MG63 (cell line): ENCODE data around the gene TPI1. TPM values are rescaled to one million over a fixed set of nuclear protein-coding genes. Genes with fewer than 3 reads are reported as not detected.

Experiments used
- DNase-seq: peaks from one replicate; pipeline ENCODE4 v3.0.0-alpha.2; 2020
- H3K27me3 ChIP-seq: fragments of 250-450 bp; sonication (Bioruptor Pico); 2 replicates; pipeline ENCODE4 v1.5.1; 2020; ENCODE audit warnings: mild to moderate bottlenecking, moderate library complexity
- H3K36me3 ChIP-seq: fragments of 250-450 bp; sonication (Bioruptor Pico); 2 replicates; pipeline ENCODE4 v1.5.1; 2020; ENCODE audit warnings: mild to moderate bottlenecking, moderate library complexity
- H3K4me3 ChIP-seq: fragments of 250-450 bp; sonication (Bioruptor Pico); 2 replicates; pipeline ENCODE4 v1.5.1; 2020; ENCODE audit warnings: mild to moderate bottlenecking, moderate library complexity
- H3K9me3 ChIP-seq: fragments of 250-450 bp; sonication (Bioruptor Pico); 2 replicates; pipeline ENCODE4 v1.5.1; 2020; ENCODE audit warnings: mild to moderate bottlenecking, moderate library complexity
- total RNA-seq: library from RNA; depleted of rRNA; stranded (reverse); fragments of >200 nt; shearing (Covaris generic); gene quantifications from 2 replicates; pipeline ENCODE4 v1.2.3, GENCODE V29; 2014; ENCODE audit warnings: low replicate concordance; rRNA removed

The TPI1 gene
- total RNA-seq, 1 experiment from 2014 or later, result 1,845 TPM

DNA sequence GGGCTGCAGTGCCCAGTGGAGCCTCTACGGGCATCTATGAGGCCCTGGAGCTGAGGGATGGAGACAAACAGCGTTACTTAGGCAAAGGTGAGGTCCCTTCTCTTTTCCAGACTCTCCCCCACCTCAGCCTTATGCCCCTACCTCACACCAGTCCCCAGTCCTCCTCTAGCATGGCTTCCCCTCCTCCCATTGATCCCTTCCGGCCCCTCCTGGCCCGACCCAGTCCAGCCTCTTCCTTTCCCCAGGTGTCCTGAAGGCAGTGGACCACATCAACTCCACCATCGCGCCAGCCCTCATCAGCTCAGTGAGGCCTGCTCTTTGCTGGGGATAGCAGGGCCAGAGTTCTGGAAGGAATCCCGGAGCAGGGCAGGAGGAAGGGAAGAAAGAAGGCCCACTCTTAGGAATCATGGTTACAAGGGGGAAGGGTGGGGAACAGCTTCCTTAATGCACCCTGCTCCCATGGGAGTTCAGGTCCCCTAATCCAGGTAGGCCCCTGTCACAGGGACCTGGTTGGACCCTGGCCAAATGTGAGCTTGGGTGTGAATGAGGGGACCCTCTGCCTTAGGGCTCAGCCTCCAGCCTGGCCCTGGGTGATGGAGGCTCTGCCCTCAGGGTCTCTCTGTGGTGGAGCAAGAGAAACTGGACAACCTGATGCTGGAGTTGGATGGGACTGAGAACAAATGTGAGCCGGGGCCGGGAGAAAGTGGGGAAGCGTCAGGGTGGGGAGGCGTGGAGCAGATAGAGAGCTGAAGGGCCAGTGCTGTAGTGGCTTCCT is 49.3 kb downstream of the TPI1 start:
- H3K4me3 ChIP-seq, result no peak overlapping the region
- H3K27me3 ChIP-seq, result no peaks in the 10 kb centered on the region
- H3K9me3 ChIP-seq, result no peaks in the 10 kb centered on the region
- DNase-seq, result no peak
- peaks cover 4% of the 10 kb centered on the region; the same call in 1 of the 2 replicates for H3K36me3 ChIP-seq

DNA sequence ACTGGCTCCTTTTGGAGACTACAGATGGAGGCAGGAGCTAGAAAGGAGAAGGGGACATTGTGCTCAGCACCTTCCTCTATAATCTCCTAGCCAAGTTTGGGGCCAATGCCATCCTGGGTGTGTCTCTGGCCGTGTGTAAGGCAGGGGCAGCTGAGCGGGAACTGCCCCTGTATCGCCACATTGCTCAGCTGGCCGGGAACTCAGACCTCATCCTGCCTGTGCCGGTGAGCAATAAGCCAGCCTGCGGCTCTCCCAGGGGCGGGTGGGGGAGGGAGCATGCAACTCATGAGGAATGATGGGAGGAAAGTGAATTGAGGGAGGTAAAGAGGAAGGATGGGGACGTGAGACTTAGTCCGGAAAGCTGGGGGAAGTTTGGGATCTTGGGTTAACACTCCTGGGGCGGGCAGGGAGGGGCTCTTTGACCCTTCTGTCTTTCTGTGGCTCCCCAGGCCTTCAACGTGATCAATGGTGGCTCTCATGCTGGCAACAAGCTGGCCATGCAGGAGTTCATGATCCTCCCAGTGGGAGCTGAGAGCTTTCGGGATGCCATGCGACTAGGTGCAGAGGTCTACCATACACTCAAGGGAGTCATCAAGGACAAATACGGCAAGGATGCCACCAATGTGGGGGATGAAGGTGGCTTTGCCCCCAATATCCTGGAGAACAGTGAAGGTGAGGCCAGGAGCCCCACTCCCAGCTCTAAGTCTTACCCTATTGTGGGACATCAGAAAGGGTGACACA is 50.3 kb downstream of the TPI1 start:
- no peaks in the 10 kb centered on the region for H3K27me3 ChIP-seq
- no peak for DNase-seq
- no peaks in the 10 kb centered on the region for H3K9me3 ChIP-seq
- no peak overlapping the region for H3K4me3 ChIP-seq
- H3K36me3 ChIP-seq, result peaks cover 9% of the 10 kb centered on the region; the same call in 1 of the 2 replicates

DNA sequence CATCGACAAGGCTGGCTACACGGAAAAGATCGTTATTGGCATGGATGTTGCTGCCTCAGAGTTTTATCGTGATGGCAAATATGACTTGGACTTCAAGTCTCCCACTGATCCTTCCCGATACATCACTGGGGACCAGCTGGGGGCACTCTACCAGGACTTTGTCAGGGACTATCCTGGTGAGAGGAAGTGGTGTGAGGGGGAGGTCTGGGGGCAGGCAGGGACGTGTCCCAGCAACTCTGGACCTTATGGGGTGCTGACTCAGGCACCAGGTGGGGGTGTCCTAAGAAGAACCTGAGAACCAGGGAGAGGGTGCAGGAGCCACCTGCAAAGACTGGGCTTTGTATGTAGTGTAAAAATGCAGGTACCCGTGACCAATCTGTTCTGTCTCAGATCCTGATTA is 52.3 kb downstream of the TPI1 start:
- H3K27me3 ChIP-seq, result no peaks in the 10 kb centered on the region
- peaks cover 11% of the 10 kb centered on the region; the same call in 1 of the 2 replicates for H3K36me3 ChIP-seq
- no peak overlapping the region for H3K4me3 ChIP-seq
- no peak for DNase-seq
- H3K9me3 ChIP-seq, result no peaks in the 10 kb centered on the region

Other genes with a start within 250 kb of the TPI1 start
- gene LPAR5, start 231.6 kb upstream of the TPI1 start, total RNA-seq, result 0.03 TPM in 1 of 2 replicates, not detected in the other
- gene ACRBP, start 220.1 kb upstream of the TPI1 start, total RNA-seq, result not detected in 2 replicates
- 30.1 and 33.1 TPM in 2 replicates for gene ING4, start 204.4 kb upstream of the TPI1 start, total RNA-seq
- gene ZNF384, start 178.2 kb upstream of the TPI1 start, total RNA-seq, result 9.3 and 21.9 TPM in 2 replicates
- gene PIANP, start 166.7 kb upstream of the TPI1 start, total RNA-seq, result not detected in 2 replicates
- gene COPS7A, start 143.5 kb upstream of the TPI1 start, total RNA-seq, result 91.3 and 125 TPM in 2 replicates
- gene MLF2, start 114.4 kb upstream of the TPI1 start, total RNA-seq, result 178 and 274 TPM in 2 replicates
- gene PTMS, start 101.2 kb upstream of the TPI1 start, total RNA-seq, result 272 and 328 TPM in 2 replicates
- 0.17 TPM in 1 of 2 replicates, not detected in the other for gene LAG3, start 95.0 kb upstream of the TPI1 start, total RNA-seq
- not detected in 2 replicates for gene CD4, start 78.0 kb upstream of the TPI1 start, total RNA-seq
- gene GPR162, start 45.7 kb upstream of the TPI1 start, total RNA-seq, result not detected in 2 replicates
- gene P3H3, start 39.1 kb upstream of the TPI1 start, total RNA-seq, result 19.4 and 45.6 TPM in 2 replicates
- gene GNB3, start 26.6 kb upstream of the TPI1 start, total RNA-seq, result 0.43 TPM in 1 of 2 replicates, not detected in the other
- gene CDCA3, start 16.2 kb upstream of the TPI1 start, total RNA-seq, result 29.8 and 110 TPM in 2 replicates
- gene USP5, start 15.4 kb upstream of the TPI1 start, total RNA-seq, result 104 and 143 TPM in 2 replicates
- gene SPSB2, start 5.8 kb downstream of the TPI1 start, total RNA-seq, result 11.4 and 19.9 TPM in 2 replicates
- gene LRRC23, start 37.3 kb downstream of the TPI1 start, total RNA-seq, result 2.7 and 49.9 TPM in 2 replicates
- gene ENO2, start 47.0 kb downstream of the TPI1 start, total RNA-seq, result 5.6 and 11.9 TPM in 2 replicates
- 2.8 and 5.0 TPM in 2 replicates for gene ATN1, start 60.4 kb downstream of the TPI1 start, total RNA-seq
- gene RNU7-1, start 76.3 kb downstream of the TPI1 start, total RNA-seq, result not detected in 2 replicates
- 136 and 311 TPM in 2 replicates for gene C12orf57, start 76.5 kb downstream of the TPI1 start, total RNA-seq
- not detected in 2 replicates for gene PTPN6, start 83.8 kb downstream of the TPI1 start, total RNA-seq
- 349 and 524 TPM in 2 replicates for gene PHB2, start 103.1 kb downstream of the TPI1 start, total RNA-seq
- gene EMG1, start 103.4 kb downstream of the TPI1 start, total RNA-seq, result 23.5 and 56.5 TPM in 2 replicates
- gene LPCAT3, start 150.9 kb downstream of the TPI1 start, total RNA-seq, result 7.8 and 14.3 TPM in 2 replicates
- 21.2 and 32.6 TPM in 2 replicates for gene C1S, start 193.2 kb downstream of the TPI1 start, total RNA-seq
- gene C1R, start 224.9 kb downstream of the TPI1 start, total RNA-seq, result 45.9 and 50.9 TPM in 2 replicates
- gene C1RL, start 241.7 kb downstream of the TPI1 start, total RNA-seq, result 0.32 and 3.7 TPM in 2 replicates